ENCODE results near the gene FKBP3. TPM values are rescaled to one million over a fixed set of nuclear protein-coding genes. Genes with fewer than 3 reads are reported as not detected.

Gene FKBP3
- total and polyA plus RNA-seq, 2 experiments from 2014 or later = 52.4 to 117 TPM

DNA sequence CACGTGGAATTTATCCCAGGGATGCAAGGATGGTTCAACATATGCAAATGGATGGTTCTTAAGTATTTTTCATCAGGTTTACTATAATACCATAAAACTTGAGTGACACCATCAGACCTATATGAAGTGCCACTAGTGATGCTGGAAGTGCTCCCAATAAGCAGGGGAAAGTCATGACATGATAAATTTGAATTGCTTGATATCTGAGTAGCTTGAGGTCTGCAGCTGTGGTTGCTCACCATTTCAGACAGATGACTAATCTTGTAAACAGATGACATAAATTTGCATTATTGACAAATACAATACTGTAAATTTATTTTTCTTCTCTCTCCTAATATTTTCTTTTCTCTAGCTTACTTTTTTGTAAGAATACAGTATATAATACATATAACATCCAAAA lies 64.1 kb downstream of the FKBP3 start:
- no peak for DNase-seq (ENCODE audit: low spot score)
- Histone ChIP-seq H3K4me2 (no peak overlapping the region), H3K4me3 (no peak overlapping the region), H3K27ac (no peak overlapping the region), H3K4me1 (ENCODE audit: insufficient read depth) (no peaks in the 10 kb centered on the region), H2AFZ (no peak overlapping the region), H4K20me1 (ENCODE audit: insufficient read depth, poor library complexity, severe bottlenecking) (no peaks in the 10 kb centered on the region), H3K36me3 (replicated peaks; ENCODE audit: insufficient read depth, low read depth) (no peaks in the 10 kb centered on the region), H3K27me3 (no peaks in the 10 kb centered on the region), H3K9me3 (ENCODE audit: low read depth) (no peaks in the 10 kb centered on the region), H3K9me2 (replicated peaks; ENCODE audit: insufficient read depth) (no peaks in the 10 kb centered on the region), H3K79me2 (no peaks in the 10 kb centered on the region)
- 93% methylated on average over 1 of the region's 1 CpG for WGBS (ENCODE audit: low lambda C conversion rate, missing lambda C conversion rate)
- TF ChIP-seq EZH2 (IDR thresholded peaks at IDR 0.05; ENCODE audit: borderline replicate concordance) (no peak), EZH2phosphoT487 (IDR thresholded peaks at IDR 0.05; ENCODE audit: low read depth, severe bottlenecking, unreplicated experiment) (no peak)
- TF ChIP-seq, protein P1, sequence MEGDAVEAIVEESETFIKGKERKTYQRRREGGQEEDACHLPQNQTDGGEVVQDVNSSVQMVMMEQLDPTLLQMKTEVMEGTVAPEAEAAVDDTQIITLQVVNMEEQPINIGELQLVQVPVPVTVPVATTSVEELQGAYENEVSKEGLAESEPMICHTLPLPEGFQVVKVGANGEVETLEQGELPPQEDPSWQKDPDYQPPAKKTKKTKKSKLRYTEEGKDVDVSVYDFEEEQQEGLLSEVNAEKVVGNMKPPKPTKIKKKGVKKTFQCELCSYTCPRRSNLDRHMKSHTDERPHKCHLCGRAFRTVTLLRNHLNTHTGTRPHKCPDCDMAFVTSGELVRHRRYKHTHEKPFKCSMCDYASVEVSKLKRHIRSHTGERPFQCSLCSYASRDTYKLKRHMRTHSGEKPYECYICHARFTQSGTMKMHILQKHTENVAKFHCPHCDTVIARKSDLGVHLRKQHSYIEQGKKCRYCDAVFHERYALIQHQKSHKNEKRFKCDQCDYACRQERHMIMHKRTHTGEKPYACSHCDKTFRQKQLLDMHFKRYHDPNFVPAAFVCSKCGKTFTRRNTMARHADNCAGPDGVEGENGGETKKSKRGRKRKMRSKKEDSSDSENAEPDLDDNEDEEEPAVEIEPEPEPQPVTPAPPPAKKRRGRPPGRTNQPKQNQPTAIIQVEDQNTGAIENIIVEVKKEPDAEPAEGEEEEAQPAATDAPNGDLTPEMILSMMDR (IDR thresholded peaks at IDR 0.05; ENCODE audit: poor library complexity) = no peak

DNA sequence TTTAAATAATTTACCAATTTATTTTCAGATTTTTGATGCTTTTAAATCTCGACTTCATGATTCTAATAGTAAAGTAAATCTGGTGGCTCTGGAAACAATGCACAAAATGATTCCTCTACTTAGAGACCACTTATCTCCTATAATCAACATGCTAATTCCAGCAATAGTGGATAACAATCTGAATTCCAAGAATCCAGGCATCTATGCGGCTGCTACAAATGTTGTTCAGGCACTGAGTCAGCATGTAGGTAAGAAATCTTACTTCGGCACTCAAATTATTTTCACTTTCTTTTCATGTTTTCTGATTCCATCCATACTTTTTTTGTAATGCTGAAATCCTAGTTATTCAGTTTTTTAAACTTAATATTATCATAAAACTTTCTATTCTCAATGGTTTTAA lies 65.9 kb downstream of the FKBP3 start:
- H2AFZ ChIP-seq = no peak overlapping the region
- no peak for TF ChIP-seq EZH2 (IDR thresholded peaks at IDR 0.05; ENCODE audit: borderline replicate concordance)
- TF ChIP-seq EZH2phosphoT487 (IDR thresholded peaks at IDR 0.05; ENCODE audit: low read depth, severe bottlenecking, unreplicated experiment) = no peak
- TF ChIP-seq, protein P1 (IDR thresholded peaks at IDR 0.05; ENCODE audit: poor library complexity) = no peak
- H3K4me2 ChIP-seq = no peak overlapping the region
- H3K4me3 ChIP-seq = no peak overlapping the region
- WGBS (ENCODE audit: low lambda C conversion rate, missing lambda C conversion rate) = 74% methylated on average over 3 of the region's 3 CpGs
- no peaks in the 10 kb centered on the region for H3K4me1 ChIP-seq (ENCODE audit: insufficient read depth)
- H3K27me3 ChIP-seq = no peaks in the 10 kb centered on the region
- H3K79me2 ChIP-seq = peaks cover 9% of the 10 kb centered on the region
- no peaks in the 10 kb centered on the region for H4K20me1 ChIP-seq (ENCODE audit: insufficient read depth, poor library complexity, severe bottlenecking)
- no peaks in the 10 kb centered on the region for H3K36me3 ChIP-seq (replicated peaks; ENCODE audit: insufficient read depth, low read depth)
- no peak for DNase-seq (ENCODE audit: low spot score)
- no peak overlapping the region for H3K27ac ChIP-seq
- no peaks in the 10 kb centered on the region for H3K9me3 ChIP-seq (ENCODE audit: low read depth)
- no peaks in the 10 kb centered on the region for H3K9me2 ChIP-seq (replicated peaks; ENCODE audit: insufficient read depth)

DNA sequence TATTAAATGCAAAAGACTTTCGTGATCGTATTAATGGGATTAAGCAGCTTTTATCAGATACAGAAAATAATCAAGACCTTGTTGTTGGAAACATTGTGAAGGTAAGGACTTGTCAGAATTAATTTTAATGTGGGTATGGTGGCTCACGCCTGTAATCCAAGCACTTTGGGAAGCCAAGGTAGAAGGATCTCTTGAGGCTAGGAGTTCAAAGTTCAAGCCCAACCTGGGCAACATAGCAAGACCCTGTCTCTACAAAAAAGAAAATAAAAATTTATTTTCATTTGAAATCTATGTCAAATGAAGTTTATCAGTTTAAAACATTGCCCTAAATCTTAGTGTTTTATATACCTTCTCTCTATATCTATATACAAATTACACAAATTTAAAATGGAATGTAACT lies 67.6 kb downstream of the FKBP3 start:
- Histone ChIP-seq H3K4me3 (no peak overlapping the region), H3K36me3 (replicated peaks; ENCODE audit: insufficient read depth, low read depth) (no peaks in the 10 kb centered on the region), H2AFZ (no peak overlapping the region), H3K4me1 (ENCODE audit: insufficient read depth) (no peaks in the 10 kb centered on the region), H3K27me3 (no peaks in the 10 kb centered on the region), H3K9me3 (ENCODE audit: low read depth) (no peaks in the 10 kb centered on the region), H4K20me1 (ENCODE audit: insufficient read depth, poor library complexity, severe bottlenecking) (no peaks in the 10 kb centered on the region), H3K4me2 (no peak overlapping the region), H3K9me2 (replicated peaks; ENCODE audit: insufficient read depth) (no peaks in the 10 kb centered on the region), H3K79me2 (peaks cover 21% of the 10 kb centered on the region), H3K27ac (no peak overlapping the region)
- DNase-seq (ENCODE audit: low spot score) = no peak
- 94% methylated on average over 3 of the region's 3 CpGs for whole genome bisulfite sequencing (ENCODE audit: low lambda C conversion rate, missing lambda C conversion rate)
- TF ChIP-seq EZH2 (IDR thresholded peaks at IDR 0.05; ENCODE audit: borderline replicate concordance) = no peak
- no peak for TF ChIP-seq EZH2phosphoT487 (IDR thresholded peaks at IDR 0.05; ENCODE audit: low read depth, severe bottlenecking, unreplicated experiment)
- TF ChIP-seq, protein P1 (IDR thresholded peaks at IDR 0.05; ENCODE audit: poor library complexity) = no peak

DNA sequence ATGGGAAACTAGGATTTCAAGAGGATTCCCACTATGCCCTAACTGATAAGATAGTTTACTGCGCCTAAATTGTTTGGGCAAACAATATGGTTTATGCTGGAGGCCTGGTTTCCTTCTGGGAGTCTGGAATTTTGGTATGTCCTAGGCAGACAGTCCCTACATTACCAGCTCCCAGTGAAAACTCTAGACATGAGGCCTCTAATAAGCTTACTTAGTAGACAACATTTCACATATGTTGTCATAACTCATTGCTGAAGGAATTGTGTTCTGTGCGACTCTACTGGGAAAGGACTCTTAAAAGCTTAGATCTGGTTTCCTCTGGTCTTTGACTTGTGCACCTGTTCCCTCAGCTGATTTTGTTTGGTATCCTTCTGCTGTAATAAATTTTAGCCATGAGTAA lies 68.3 kb downstream of the FKBP3 start:
- H4K20me1 ChIP-seq (ENCODE audit: insufficient read depth, poor library complexity, severe bottlenecking) = no peaks in the 10 kb centered on the region
- TF ChIP-seq EZH2 (IDR thresholded peaks at IDR 0.05; ENCODE audit: borderline replicate concordance) (no peak), EZH2phosphoT487 (IDR thresholded peaks at IDR 0.05; ENCODE audit: low read depth, severe bottlenecking, unreplicated experiment) (no peak)
- TF ChIP-seq, protein P1 (IDR thresholded peaks at IDR 0.05; ENCODE audit: poor library complexity) = no peak
- DNase-seq (ENCODE audit: low spot score) = no peak
- H3K36me3 ChIP-seq (replicated peaks; ENCODE audit: insufficient read depth, low read depth) = no peaks in the 10 kb centered on the region
- no peaks in the 10 kb centered on the region for H3K4me1 ChIP-seq (ENCODE audit: insufficient read depth)
- no peaks in the 10 kb centered on the region for H3K27me3 ChIP-seq
- H3K4me2 ChIP-seq = no peak overlapping the region
- WGBS (ENCODE audit: low lambda C conversion rate, missing lambda C conversion rate) = 60% methylated on average over 2 of the region's 2 CpGs
- H3K4me3 ChIP-seq = no peak overlapping the region
- no peaks in the 10 kb centered on the region for H3K9me2 ChIP-seq (replicated peaks; ENCODE audit: insufficient read depth)
- peaks cover 21% of the 10 kb centered on the region for H3K79me2 ChIP-seq
- H3K27ac ChIP-seq = no peak overlapping the region
- H2AFZ ChIP-seq = no peak overlapping the region
- H3K9me3 ChIP-seq (ENCODE audit: low read depth) = no peaks in the 10 kb centered on the region
